ENCODE measurements around the gene PLCE1. TPM values are rescaled to one million over a fixed set of nuclear protein-coding genes. Genes with fewer than 3 reads are reported as not detected.

The PLCE1 gene
- total and polyA plus RNA-seq, 12 donors, result 0.84 to 62.0 (median 9.1) TPM

DNA sequence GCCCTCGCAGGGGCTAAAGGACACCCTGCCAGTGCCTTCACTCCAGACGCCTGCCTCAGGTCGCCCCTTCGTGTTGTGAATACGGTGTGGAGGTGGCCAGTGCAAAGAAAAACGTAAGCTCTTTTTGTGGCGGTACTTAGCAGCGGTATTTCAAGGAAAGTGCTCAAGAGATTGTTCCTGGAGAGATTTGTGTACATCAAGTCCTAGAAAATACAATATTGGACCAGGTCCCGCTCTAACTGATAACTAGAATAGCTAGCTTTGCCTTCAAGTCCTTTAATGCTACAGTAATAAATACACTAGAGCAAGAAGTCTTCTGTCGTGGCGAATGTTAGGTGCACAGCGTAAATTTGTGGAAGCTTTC is 689 bp downstream of the PLCE1 start:
- H3K9me3 ChIP-seq, result no peaks in the 10 kb centered on the region
- DNase-seq (no peak), ATAC-seq (peak in 2 of 8 donors; percentile 3 to 7)
- peaks cover 0 to 55% (median 0%) of the 10 kb centered on the region in 7 donors for H3K27me3 ChIP-seq
- peak overlapping the region; percentile 35 to 80 (median 62) for H3K4me3 ChIP-seq
- intact Hi-C loops (cut with DNase I), result loop anchor here in 2 of 10 donors (5.0 kb wide), 2 partner anchors 47 to 77 kb away; no protein-coding TSS in a partner anchor
- TF ChIP-seq, protein P1, sequence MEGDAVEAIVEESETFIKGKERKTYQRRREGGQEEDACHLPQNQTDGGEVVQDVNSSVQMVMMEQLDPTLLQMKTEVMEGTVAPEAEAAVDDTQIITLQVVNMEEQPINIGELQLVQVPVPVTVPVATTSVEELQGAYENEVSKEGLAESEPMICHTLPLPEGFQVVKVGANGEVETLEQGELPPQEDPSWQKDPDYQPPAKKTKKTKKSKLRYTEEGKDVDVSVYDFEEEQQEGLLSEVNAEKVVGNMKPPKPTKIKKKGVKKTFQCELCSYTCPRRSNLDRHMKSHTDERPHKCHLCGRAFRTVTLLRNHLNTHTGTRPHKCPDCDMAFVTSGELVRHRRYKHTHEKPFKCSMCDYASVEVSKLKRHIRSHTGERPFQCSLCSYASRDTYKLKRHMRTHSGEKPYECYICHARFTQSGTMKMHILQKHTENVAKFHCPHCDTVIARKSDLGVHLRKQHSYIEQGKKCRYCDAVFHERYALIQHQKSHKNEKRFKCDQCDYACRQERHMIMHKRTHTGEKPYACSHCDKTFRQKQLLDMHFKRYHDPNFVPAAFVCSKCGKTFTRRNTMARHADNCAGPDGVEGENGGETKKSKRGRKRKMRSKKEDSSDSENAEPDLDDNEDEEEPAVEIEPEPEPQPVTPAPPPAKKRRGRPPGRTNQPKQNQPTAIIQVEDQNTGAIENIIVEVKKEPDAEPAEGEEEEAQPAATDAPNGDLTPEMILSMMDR (IDR thresholded peaks at IDR 0.05), result no peak
- no peaks in the 10 kb centered on the region for H3K36me3 ChIP-seq
- peaks cover 0 to 58% (median 21%) of the 10 kb centered on the region in 9 donors for H3K4me1 ChIP-seq
- 17 to 20% methylated on average over 12 of the region's 12 CpGs for WGBS, 2 donors
- peak overlapping the region in 5 of 10 donors; percentile 58 to 86 (median 81) for H3K27ac ChIP-seq

DNA sequence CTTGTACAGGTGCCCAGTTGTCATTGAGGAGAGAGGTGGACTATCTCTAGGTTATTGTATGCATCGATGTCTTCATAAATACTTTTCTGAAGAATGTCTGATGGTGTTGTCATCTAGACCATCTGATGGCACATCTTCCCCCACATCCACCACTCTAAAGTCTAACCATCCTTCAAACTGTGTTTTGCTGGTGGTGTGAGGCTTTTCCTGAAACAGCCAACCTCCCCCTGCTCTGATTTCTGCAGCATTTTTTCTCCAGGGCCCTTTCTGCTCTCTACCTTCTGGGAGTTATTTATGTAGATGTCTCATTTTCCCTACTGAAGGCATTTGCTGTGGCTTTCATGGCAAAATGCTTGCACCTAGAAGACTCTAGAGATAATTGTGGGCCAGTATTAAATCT is 1.5 kb downstream of the PLCE1 start:
- Histone ChIP-seq H3K27ac (peak overlapping the region in 1 of 10 donors; percentile 81), H3K4me3 (peak overlapping the region in 5 of 10 donors; percentile 55 to 80 (median 70)), H3K9me3 (no peaks in the 10 kb centered on the region), H3K4me1 (peaks cover 0 to 66% (median 21%) of the 10 kb centered on the region in 9 donors), H3K27me3 (peaks cover 0 to 55% (median 0%) of the 10 kb centered on the region in 7 donors), H3K36me3 (no peaks in the 10 kb centered on the region)
- WGBS, 2 donors, result 60 to 80% methylated on average over 1 of the region's 1 CpG
- TF ChIP-seq, protein P1 (IDR thresholded peaks at IDR 0.05), result no peak
- no peak for ATAC-seq
- DNase-seq, result no peak
- intact Hi-C loops (cut with DNase I), result no loop called here

DNA sequence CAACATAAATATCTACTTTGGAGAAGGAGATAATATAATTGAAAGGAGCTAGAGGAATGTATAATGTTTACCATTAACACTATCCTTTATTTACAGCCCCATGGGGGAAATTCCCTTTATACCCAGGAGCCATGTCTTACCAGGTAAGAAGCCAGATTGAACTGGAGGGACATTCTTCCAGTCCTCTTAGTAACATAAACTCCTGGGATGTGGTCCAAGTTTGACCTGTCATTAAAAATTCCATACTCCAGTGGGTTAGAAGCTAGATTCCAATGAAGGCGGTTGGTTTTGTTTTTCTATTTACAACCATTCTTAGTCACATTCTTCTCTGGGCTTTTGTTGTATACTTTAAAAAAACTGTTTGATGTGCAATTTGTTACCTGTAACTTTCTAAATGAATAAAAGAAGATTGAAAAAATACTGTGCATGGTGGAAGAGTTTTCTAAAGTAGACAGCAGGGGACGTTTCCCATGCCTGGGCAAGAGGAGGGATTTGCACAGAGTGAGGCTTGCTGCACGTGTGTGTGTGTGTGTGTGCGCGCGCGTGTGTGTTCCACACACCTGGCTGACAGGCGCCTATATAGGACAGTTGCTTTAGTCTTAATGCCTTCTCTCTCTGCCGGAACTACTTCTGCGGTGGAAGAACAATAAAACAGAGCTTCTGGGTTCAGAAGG is 2.0 kb downstream of the PLCE1 start:
- DNase-seq (no peak), ATAC-seq (no peak)
- intact Hi-C loops (cut with DNase I), result no loop called here
- Histone ChIP-seq H3K27ac (no peak overlapping the region), H3K36me3 (no peaks in the 10 kb centered on the region), H3K27me3 (peaks cover 0 to 52% (median 0%) of the 10 kb centered on the region in 7 donors), H3K4me3 (peak overlapping the region in 3 of 10 donors; percentile 65 to 80 (median 77)), H3K4me1 (peaks cover 0 to 69% (median 21%) of the 10 kb centered on the region in 9 donors), H3K9me3 (no peaks in the 10 kb centered on the region)
- TF ChIP-seq, protein P1 (IDR thresholded peaks at IDR 0.05), result no peak
- 86 to 89% methylated on average over 10 of the region's 10 CpGs for WGBS, 2 donors

DNA sequence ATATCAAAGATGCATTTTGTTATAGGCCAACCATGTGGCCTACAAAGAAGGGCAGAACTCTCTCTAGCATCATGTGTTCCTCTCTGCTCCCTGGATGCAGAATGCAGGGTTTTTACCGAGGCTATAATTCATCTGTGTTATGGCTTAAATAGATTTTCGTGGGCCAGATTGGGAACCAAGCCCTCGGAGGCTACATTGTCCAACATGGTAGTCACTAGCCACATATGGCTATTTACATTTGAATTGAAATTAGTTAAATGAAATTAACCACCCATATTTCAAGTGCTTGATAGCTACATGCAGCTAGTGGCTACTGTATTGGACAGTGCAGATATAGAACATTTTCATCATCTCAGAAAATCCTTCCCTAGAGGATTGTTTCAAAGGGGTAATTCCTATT is 2.8 kb downstream of the PLCE1 start:
- H3K4me1 ChIP-seq, result peaks cover 0 to 69% (median 20%) of the 10 kb centered on the region in 9 donors
- no peaks in the 10 kb centered on the region for H3K36me3 ChIP-seq
- no peaks in the 10 kb centered on the region for H3K9me3 ChIP-seq
- ATAC-seq, result no peak
- peaks cover 0 to 44% (median 0%) of the 10 kb centered on the region in 7 donors for H3K27me3 ChIP-seq
- no peak overlapping the region for H3K4me3 ChIP-seq
- no peak for DNase-seq
- intact Hi-C loops (cut with DNase I), result no loop called here
- 81 to 89% methylated on average over 3 of the region's 3 CpGs for WGBS, 2 donors
- no peak overlapping the region for H3K27ac ChIP-seq
- TF ChIP-seq, protein P1 (IDR thresholded peaks at IDR 0.05), result no peak

All from heart right ventricle (tissue), 16 donors.